AG04449 (cell line): Measurements from ENCODE around the gene CCDC91.

Experiments
- CTCF ChIA-PET: fragments of 350-600 bp; formaldehyde crosslinking; extraction: SDS; loops from one replicate; lab custom pipeline; 2021; ENCODE audit warnings: antibody characterized with exemption; lab: Yijun Ruan, JAX
- POLR2A ChIA-PET: fragments of 400-600, 350-600 bp; formaldehyde crosslinking; extraction: SDS; loops from one replicate; lab custom pipeline; 2020; ENCODE audit warnings: antibody characterized with exemption, inconsistent platforms; lab: Yijun Ruan, JAX
- DNase-seq: peaks from one replicate; pipeline ENCODE4 v3.0.0-alpha.2; 2010; ENCODE audit warnings: low read depth, low spot score
- H3K4me3 ChIP-seq: 2 replicates; pipeline ENCODE4 v1.5.1; 2011; ENCODE audit warnings: low read depth, mild to moderate bottlenecking, control low read depth, low read length
- TF ChIP-seq, protein P1 (sequence below): IDR thresholded peaks from one replicate; pipeline ENCODE4 v1.5.1; 2011; ENCODE audit warnings: mild to moderate bottlenecking, moderate library complexity, low read length, control low read depth, inconsistent platforms; ENCODE audit not compliant: insufficient read depth; ENCODE audit errors: missing control alignments

Gene CCDC91

DNA sequence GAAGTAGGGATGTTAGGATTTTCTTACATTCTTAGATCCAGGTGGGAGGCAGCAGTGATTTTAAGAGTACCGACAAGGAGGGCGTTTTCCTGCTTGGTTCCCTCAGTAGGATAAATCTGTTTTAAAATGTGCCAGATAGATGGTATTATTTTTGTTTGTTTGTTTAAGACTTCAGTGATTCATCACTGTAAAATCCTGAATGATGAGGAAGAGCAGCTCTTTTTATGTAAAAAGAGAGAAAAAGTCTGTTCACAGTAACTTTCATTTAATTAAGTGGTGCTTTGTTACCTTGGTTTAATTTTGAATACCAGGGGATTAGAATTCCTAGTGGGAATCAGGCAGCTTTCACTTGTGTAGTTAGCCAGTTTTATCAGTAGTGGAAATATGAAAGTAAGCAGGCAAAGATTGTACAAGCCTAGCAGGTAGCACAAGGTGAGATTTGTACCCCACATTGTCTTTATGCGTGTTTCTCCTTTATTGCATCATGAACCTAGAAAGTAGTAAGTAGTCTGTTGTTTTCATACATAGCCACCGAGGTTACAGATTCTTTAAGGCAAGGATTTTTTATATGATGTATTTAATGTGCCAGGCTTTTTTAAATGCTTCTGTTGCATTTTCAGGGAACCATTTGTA lies 349.6 kb downstream of the CCDC91 start:
- DNase-seq = no peak
- CTCF ChIA-PET = no interaction called here
- TF ChIP-seq, protein P1, sequence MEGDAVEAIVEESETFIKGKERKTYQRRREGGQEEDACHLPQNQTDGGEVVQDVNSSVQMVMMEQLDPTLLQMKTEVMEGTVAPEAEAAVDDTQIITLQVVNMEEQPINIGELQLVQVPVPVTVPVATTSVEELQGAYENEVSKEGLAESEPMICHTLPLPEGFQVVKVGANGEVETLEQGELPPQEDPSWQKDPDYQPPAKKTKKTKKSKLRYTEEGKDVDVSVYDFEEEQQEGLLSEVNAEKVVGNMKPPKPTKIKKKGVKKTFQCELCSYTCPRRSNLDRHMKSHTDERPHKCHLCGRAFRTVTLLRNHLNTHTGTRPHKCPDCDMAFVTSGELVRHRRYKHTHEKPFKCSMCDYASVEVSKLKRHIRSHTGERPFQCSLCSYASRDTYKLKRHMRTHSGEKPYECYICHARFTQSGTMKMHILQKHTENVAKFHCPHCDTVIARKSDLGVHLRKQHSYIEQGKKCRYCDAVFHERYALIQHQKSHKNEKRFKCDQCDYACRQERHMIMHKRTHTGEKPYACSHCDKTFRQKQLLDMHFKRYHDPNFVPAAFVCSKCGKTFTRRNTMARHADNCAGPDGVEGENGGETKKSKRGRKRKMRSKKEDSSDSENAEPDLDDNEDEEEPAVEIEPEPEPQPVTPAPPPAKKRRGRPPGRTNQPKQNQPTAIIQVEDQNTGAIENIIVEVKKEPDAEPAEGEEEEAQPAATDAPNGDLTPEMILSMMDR = no peak
- H3K4me3 ChIP-seq = no peak overlapping the region
- POLR2A ChIA-PET = no interaction called here

DNA sequence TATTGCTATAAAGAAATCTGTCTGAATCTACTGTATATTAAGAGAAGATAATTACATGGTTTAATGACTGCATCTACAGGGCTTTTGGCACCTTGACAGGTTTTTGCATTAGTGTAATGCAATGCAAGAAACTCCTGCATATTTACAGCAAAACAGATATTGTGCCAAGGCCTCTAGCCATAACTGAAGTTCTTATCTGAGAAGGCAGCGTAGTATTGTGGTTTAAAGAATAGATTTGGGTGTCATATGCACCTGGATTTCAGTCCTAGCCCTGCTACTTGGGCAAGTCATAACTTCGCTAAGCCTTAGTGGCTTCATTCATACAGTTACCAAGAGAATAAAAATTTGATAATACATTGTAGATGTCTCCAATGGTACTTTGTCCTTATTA lies 350.1 kb downstream of the CCDC91 start:
- CTCF ChIA-PET = no interaction called here
- POLR2A ChIA-PET = no interaction called here
- TF ChIP-seq, protein P1 = no peak
- no peak overlapping the region for H3K4me3 ChIP-seq
- DNase-seq = no peak

DNA sequence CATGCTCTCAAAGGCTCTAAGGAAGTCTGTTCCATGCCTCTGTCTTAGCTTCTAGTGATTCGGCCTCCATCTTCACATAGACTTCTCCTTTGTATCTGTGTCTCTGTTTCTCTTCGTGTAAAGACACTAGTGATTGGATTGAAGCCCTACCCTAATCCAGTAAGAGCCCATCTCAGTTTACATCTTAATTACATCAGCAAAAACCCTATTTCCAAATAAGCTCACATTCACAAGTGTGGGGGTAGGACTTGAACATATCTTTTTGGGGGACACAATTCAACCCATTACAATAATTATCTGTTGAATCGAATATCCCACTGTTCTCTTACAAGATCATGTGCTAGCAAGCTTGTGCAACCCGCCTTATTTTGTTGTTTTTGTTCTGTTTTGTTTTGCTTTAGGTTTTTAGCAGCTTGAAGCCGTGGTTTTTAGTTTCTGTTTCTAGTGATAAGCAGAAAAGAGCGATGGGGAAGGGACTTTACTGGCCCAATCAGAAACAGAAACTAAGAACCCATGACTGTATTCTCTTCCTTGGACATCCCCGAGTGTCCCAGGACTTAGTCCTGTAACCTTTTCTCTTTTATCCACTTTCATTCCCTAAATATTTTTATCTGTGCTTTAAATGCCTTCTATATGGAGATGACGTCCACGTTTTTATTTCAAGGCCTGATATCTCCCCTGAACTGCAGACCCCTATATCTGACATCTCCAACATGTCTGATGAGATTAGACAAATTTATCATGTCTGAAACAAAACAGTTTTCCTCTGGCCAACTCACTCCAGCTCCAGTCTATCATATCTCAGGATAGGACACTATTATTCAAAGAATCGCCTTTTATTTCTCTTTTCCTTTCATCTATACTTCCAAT lies 353.0 kb downstream of the CCDC91 start:
- TF ChIP-seq, protein P1 = no peak
- H3K4me3 ChIP-seq = no peak overlapping the region
- DNase-seq = no peak
- CTCF ChIA-PET = no interaction called here
- POLR2A ChIA-PET = no interaction called here

DNA sequence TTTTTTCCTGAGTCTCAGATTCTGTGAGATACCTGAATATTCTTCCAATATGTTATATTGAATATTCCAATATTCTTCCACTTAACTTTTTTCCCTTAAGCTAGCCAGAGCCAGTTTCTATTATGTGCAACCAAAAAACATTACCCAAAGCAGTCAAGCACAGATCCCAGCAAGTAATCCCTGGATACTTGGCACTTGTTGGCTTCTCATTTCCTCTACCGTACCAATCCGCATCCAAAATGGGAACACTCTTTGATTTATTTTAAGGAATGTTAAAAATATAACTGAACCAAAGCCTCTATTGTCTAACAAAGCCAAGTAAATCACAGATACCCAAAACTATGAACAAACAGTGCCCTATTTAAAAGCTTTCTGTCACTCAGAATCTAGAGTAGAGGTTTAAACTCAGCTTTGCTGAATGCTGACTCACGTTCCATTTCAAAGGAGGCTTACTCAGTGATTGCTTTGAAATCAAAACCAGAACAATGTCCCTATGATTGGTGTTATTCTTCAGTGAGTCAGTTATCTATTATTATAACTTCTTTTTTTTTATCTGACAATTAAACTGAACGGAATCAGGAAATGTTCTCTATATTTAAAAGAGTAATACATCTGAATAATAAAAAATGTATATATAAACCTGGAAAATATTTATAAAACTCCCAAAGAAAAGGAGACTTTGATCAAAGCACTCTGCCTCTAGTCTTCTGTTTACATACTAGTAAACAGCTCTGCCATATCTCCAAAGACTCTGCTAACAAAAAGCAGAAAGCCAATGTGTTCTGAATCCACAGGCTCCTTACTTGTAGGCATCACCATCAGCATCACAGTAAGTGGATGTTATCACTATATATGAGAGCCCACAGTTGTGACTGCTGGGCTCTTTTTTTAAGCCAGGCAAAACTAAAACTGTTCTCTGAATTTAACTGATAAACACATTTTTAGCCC lies 360.8 kb downstream of the CCDC91 start:
- POLR2A ChIA-PET = interaction anchor here (0.5 kb wide), 1 partner anchor 15 kb away, joined by 3 read pairs; no protein-coding TSS in a partner anchor
- H3K4me3 ChIP-seq = no peak overlapping the region
- no peak for DNase-seq

DNA sequence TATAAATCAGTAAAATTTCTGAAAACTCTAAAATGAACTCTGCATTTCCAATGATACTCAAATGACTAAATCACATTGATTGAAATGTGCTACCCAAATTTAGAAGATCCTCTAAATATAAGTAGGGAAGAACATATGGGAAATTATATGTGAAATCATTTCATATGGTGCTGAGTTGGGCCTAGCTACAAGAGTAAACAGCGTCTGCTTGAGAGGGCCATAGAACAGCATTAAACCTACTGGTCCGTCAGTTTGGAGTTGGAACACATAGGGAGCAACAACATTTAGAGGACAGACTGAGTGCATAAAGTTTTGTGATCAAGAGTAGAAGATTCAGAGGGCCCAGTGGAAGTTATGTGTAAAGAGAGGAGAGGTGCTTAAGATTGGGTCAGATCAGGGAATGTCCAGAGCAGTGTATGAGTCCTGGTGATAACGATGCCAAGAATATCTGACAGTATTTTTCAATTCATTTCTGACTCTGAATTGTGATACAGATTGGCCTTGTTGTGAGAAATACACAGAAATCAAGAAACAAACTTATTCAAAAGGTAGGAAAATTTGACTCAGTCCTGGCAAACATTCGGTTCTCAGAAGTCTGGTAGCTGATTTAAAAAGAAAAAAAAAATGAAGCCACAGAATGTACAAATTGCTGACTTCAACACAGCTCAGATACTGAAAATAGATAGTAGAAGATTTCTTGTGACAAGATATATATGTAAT lies 362.2 kb downstream of the CCDC91 start:
- no peak overlapping the region for H3K4me3 ChIP-seq
- no peak for DNase-seq
- CTCF ChIA-PET = no interaction called here
- POLR2A ChIA-PET = no interaction called here
- TF ChIP-seq, protein P1 = no peak

More for the DNA sequence above, 360.8 kb downstream of the CCDC91 start:
- TF ChIP-seq, protein P1 = no peak
- CTCF ChIA-PET = interaction anchor here (0.8 to 1.0 kb wide), 3 partner anchors 14 to 322 kb away, joined by 3 read pairs; no protein-coding TSS in a partner anchor
